A673 (cell line): ENCODE results near the gene BDNF. TPM values are rescaled to one million over a fixed set of nuclear protein-coding genes. Genes with fewer than 3 reads are reported as not detected.
A peak's percentile ranks its signal among the peaks of the same experiment; 100 is the strongest.

Experiments
- BruUV-seq: library from RNA; stranded (reverse); fragments of 400-500 nt; replicated peaks from 2 replicates; lab custom pipeline; 2021; lab: Mats Ljungman, UMichigan
- CTCF ChIA-PET: fragments of 300-600 bp; sonication (Branson Sonifier 250); formaldehyde crosslinking; loops from one replicate; lab custom pipeline; 2022; ENCODE audit warnings: antibody characterized with exemption; lab: Charles Lee
- POLR2A ChIA-PET: fragments of 300-600 bp; sonication (Branson Sonifier 250); formaldehyde crosslinking; loops from one replicate; lab custom pipeline; 2022; ENCODE audit warnings: antibody characterized with exemption; ENCODE audit not compliant: low non-redundant PET; lab: Charles Lee
- DNase-seq: peaks from one replicate; pipeline ENCODE4 v3.0.0-alpha.2; 2015; ENCODE audit warnings: low spot score
- H3K27ac ChIP-seq: fragments of 200-600 bp; sonication (generic); 2 replicates; pipeline ENCODE4 v1.5.1; 2016; ENCODE audit warnings: mixed run types, low read depth, mild to moderate bottlenecking, mixed read lengths, antibody characterized with exemption, low read length; ENCODE audit not compliant: poor library complexity, severe bottlenecking
- H3K27me3 ChIP-seq: fragments of 200-600 bp; sonication (generic); replicated peaks from 2 replicates; pipeline ENCODE4 v1.6.1; 2017; ENCODE audit warnings: mixed run types, low read depth, mild to moderate bottlenecking, mixed read lengths, antibody characterized with exemption, low read length; ENCODE audit not compliant: insufficient read depth, poor library complexity
- H3K36me3 ChIP-seq: fragments of 200-600 bp; sonication (generic); 2 replicates; pipeline ENCODE4 v1.6.1; 2016; ENCODE audit warnings: mixed run types, mild to moderate bottlenecking, mixed read lengths, antibody characterized with exemption, low read length; ENCODE audit not compliant: insufficient read depth, poor library complexity, severe bottlenecking
- H3K4me1 ChIP-seq: fragments of 200-600 bp; sonication (generic); 2 replicates; pipeline ENCODE4 v1.6.1; 2017; ENCODE audit warnings: mixed run types, mild to moderate bottlenecking, mixed read lengths, antibody characterized with exemption, low read length; ENCODE audit not compliant: insufficient read depth, poor library complexity, severe bottlenecking
- H3K4me3 ChIP-seq: fragments of 200-600 bp; sonication (generic); 2 replicates; pipeline ENCODE4 v1.5.1; 2016; ENCODE audit warnings: low read depth, mixed run types, mild to moderate bottlenecking, mixed read lengths, low read length; ENCODE audit not compliant: poor library complexity, severe bottlenecking
- H3K9me3 ChIP-seq: fragments of 200-600 bp; sonication (generic); 2 replicates; pipeline ENCODE4 v1.6.1; 2016; ENCODE audit warnings: mixed run types, low read depth, mild to moderate bottlenecking, mixed read lengths, antibody characterized with exemption, low read length; ENCODE audit not compliant: poor library complexity, severe bottlenecking
- CTCF ChIP-seq: fragments of 300-800, 200-600 bp; sonication (generic); conservative IDR thresholded peaks from 2 replicates; pipeline ENCODE4 v1.5.1; 2017; ENCODE audit warnings: low read depth, mild to moderate bottlenecking, antibody characterized with exemption, low read length, moderate library complexity, mixed read lengths
- EZH2 ChIP-seq: fragments of 200-600 bp; sonication (generic); IDR thresholded peaks from 2 replicates; pipeline ENCODE4 v1.6.1; 2017; ENCODE audit warnings: borderline replicate concordance, low read depth, mild to moderate bottlenecking, mixed read lengths, antibody characterized with exemption, low read length; ENCODE audit not compliant: poor library complexity, severe bottlenecking
- intact Hi-C: fragments of 100-400 bp; cut with micrococcal nuclease; formaldehyde crosslinking; loops from one replicate; pipeline ENCODE4 v1.10.0; 2022; ENCODE audit not compliant: unreplicated experiment
- total RNA-seq: library from RNA; stranded (reverse); gene quantifications from 2 replicates; pipeline ENCODE4 v1.2.3, GENCODE V29; 2021

The BDNF gene
- total RNA-seq, 1 experiment from 2014 or later: 0.09 TPM

- POLR2A ChIA-PET: no interaction called here
- intact Hi-C loops: no loop called here
Measured at GRCh38 chr11:27702811-27703210, 2.6 kb upstream of the BDNF start.

GRCh38 chr11:27701355-27702105, 1.3 kb upstream of the BDNF start:
- Histone ChIP-seq H3K27me3 (peaks cover 93% of the 10 kb centered on the region), H3K4me3 (peak overlapping the region; percentile 38), H3K4me1 (peaks cover 27% of the 10 kb centered on the region), H3K36me3 (no peaks in the 10 kb centered on the region), H3K9me3 (no peaks in the 10 kb centered on the region), H3K27ac (no peak overlapping the region)
- POLR2A ChIA-PET: no interaction called here
- CTCF ChIA-PET: interaction anchor here (0.5 to 3.2 kb wide), 3 partner anchors 1232 to 1628 kb away, joined by 3 to 45 read pairs (median 5); no protein-coding TSS in a partner anchor
- TF ChIP-seq CTCF (peak; percentile 57), EZH2 (peak; percentile 2)
- intact Hi-C loops: no loop called here
- no TSS peak for BruUV-seq
- peak; percentile 75 for DNase-seq

More at GRCh38 chr11:27702811-27703210, 2.6 kb upstream of the BDNF start:
- H3K4me1 ChIP-seq: peaks cover 27% of the 10 kb centered on the region
- no peak overlapping the region for H3K4me3 ChIP-seq
- CTCF ChIA-PET: interaction anchor here (0.8 kb wide), 2 partner anchors 828 to 1626 kb away, joined by 3 to 4 read pairs; no protein-coding TSS in a partner anchor
- H3K27ac ChIP-seq: no peak overlapping the region
- no peaks in the 10 kb centered on the region for H3K36me3 ChIP-seq
- peaks cover 87% of the 10 kb centered on the region for H3K27me3 ChIP-seq
- BruUV-seq: no TSS peak
- no peak for DNase-seq
- TF ChIP-seq CTCF: no peak
- peak; percentile 80 for TF ChIP-seq EZH2
- no peaks in the 10 kb centered on the region for H3K9me3 ChIP-seq

- intact Hi-C loops: loop anchor here (1.0 to 10.0 kb wide), 10 partner anchors 407 to 1629 kb away; partner anchors contain the start of genes KIF18A and METTL15
- Histone ChIP-seq H3K36me3 (no peaks in the 10 kb centered on the region), H3K27ac (no peak overlapping the region), H3K4me1 (peaks cover 27% of the 10 kb centered on the region), H3K4me3 (peak overlapping the region; percentile 40), H3K9me3 (no peaks in the 10 kb centered on the region), H3K27me3 (peaks cover 97% of the 10 kb centered on the region)
- no TSS peak for BruUV-seq
- TF ChIP-seq EZH2 (peak; percentile 81), CTCF (no peak)
- no peak for DNase-seq
- CTCF ChIA-PET: interaction anchor here (0.6 to 3.2 kb wide), 6 partner anchors 17 to 1634 kb away, joined by 4 to 55 read pairs (median 14); no protein-coding TSS in a partner anchor
- POLR2A ChIA-PET: no interaction called here
Measured at GRCh38 chr11:27699926-27700350, 317 bp downstream of the BDNF start.
